Esophagus squamous epithelium (tissue), 5 donors: Measurements from ENCODE around the gene UPP2. TPM values are rescaled to one million over a fixed set of nuclear protein-coding genes. Genes with fewer than 3 reads are reported as not detected.

Experiments used
- DNase-seq: peaks from one replicate; lab custom pipeline; 2025; lab: John Stamatoyannopoulos, UW
- H3K27ac ChIP-seq, 4 donors: fragments of 200-600 bp; sonication (generic); one replicate each; pipeline ENCODE4 v1.5.1; 2016 to 2019; ENCODE audit warnings: mild to moderate bottlenecking in 1 of 4
- H3K27me3 ChIP-seq, 4 donors: fragments of 200-600 bp; sonication (generic); 1 replicate in 3 of 4; 2 replicates in 1 of 4; pipeline versions ENCODE4 v1.5.1 to v1.6.0; 2017 to 2021; ENCODE audit warnings: antibody characterized with exemption in 1 of 4
- H3K36me3 ChIP-seq, 3 donors: fragments of 200-600 bp; sonication (generic); one replicate each; pipeline ENCODE4 v1.5.1; 2016 to 2019
- H3K4me1 ChIP-seq, 3 donors: fragments of 200-600 bp; sonication (generic); one replicate each; pipeline ENCODE4 v1.5.1; 2017 to 2019
- H3K4me3 ChIP-seq, 4 donors: fragments of 200-600 bp; sonication (generic); 1 replicate in 3 of 4; 2 replicates in 1 of 4; pipeline ENCODE4 v1.5.1; 2016 to 2019; ENCODE audit warnings: mild to moderate bottlenecking in 2 of 4, moderate library complexity in 1 of 4
- H3K9me3 ChIP-seq, 3 donors: fragments of 200-600 bp; sonication (generic); one replicate each; pipeline ENCODE4 v1.5.1; 2016 to 2019
- CTCF ChIP-seq, 6 experiments: fragments of 450-650 bp in 4 of 6; fragments of 200-600 bp in 2 of 6; sonication (generic) in 2 of 6; IDR thresholded peaks; one replicate each; pipeline ENCODE4 v1.5.1; 2016 to 2019; ENCODE audit warnings: antibody characterized with exemption in 6 of 6, mild to moderate bottlenecking in 4 of 6, moderate library complexity in 4 of 6
- POLR2A ChIP-seq, 4 donors: fragments of 450-650 bp; IDR thresholded peaks; one replicate each; pipeline ENCODE4 v1.6.1; 2017; ENCODE audit warnings: antibody characterized with exemption in 4 of 4, mild to moderate bottlenecking in 4 of 4, moderate library complexity in 3 of 4
- WGBS, 2 donors: methylation state at CpG; one replicate each; pipeline ENCODE4 v1.1.5; 2018; 5-methylcytosine and 5-hydroxymethylcytosine counted together
- intact Hi-C: fragments of 100-400 bp; cut with DNase I; formaldehyde crosslinking; loops from one replicate; pipeline ENCODE4 v1.15.0; 2022
- total RNA-seq, 4 donors: library from RNA; depleted of rRNA; stranded (reverse); fragments of >200 nt; gene quantifications; one replicate each; pipeline ENCODE4 v1.1.0, GENCODE V29; 2016
- donor health status: DM: yes; HTN: yes; CAD: no.

Gene UPP2
- total RNA-seq, 4 donors from 2014 or later, result not detected

- TF ChIP-seq POLR2A (IDR thresholded peaks at IDR 0.05) (no peak), CTCF (IDR thresholded peaks at IDR 0.05) (no peak)
- no peak overlapping the region for H3K27ac ChIP-seq
- no peaks in the 10 kb centered on the region for H3K4me1 ChIP-seq
- intact Hi-C loops, result no loop called here
- H3K27me3 ChIP-seq, result no peaks in the 10 kb centered on the region
- 82 to 86% methylated on average over 2 of the region's 2 CpGs for WGBS, 2 donors
- H3K36me3 ChIP-seq, result no peaks in the 10 kb centered on the region
- DNase-seq, result no peak
- no peak overlapping the region for H3K4me3 ChIP-seq
- no peaks in the 10 kb centered on the region for H3K9me3 ChIP-seq
These were observed 29.3 kb downstream of the UPP2 start for GRCh38 chr2:158130832-158131473.

GRCh38 chr2:158131483-158131912, 29.8 kb downstream of the UPP2 start:
- intact Hi-C loops, result no loop called here
- Histone ChIP-seq H3K9me3 (no peaks in the 10 kb centered on the region), H3K27me3 (no peaks in the 10 kb centered on the region), H3K4me1 (no peaks in the 10 kb centered on the region), H3K36me3 (no peaks in the 10 kb centered on the region), H3K27ac (no peak overlapping the region), H3K4me3 (no peak overlapping the region)
- no peak for DNase-seq
- no peak for TF ChIP-seq POLR2A (IDR thresholded peaks at IDR 0.05)
- WGBS, 2 donors, result 33 to 62% methylated on average over 1 of the region's 1 CpG

GRCh38 chr2:158131919-158132566, 30.4 kb downstream of the UPP2 start:
- no peak for TF ChIP-seq POLR2A (IDR thresholded peaks at IDR 0.05)
- no peak for TF ChIP-seq CTCF (IDR thresholded peaks at IDR 0.05)
- WGBS, 2 donors, result 51 to 68% methylated on average over 6 to 7 of the region's 7 CpGs
- Histone ChIP-seq H3K9me3 (no peaks in the 10 kb centered on the region), H3K36me3 (no peaks in the 10 kb centered on the region), H3K4me1 (no peaks in the 10 kb centered on the region), H3K4me3 (no peak overlapping the region), H3K27ac (no peak overlapping the region), H3K27me3 (no peaks in the 10 kb centered on the region)
- intact Hi-C loops, result no loop called here
- DNase-seq, result no peak

GRCh38 chr2:158134055-158134454, 32.4 kb downstream of the UPP2 start:
- Histone ChIP-seq H3K4me3 (no peak overlapping the region), H3K36me3 (no peaks in the 10 kb centered on the region), H3K27me3 (no peaks in the 10 kb centered on the region), H3K9me3 (no peaks in the 10 kb centered on the region), H3K4me1 (no peaks in the 10 kb centered on the region), H3K27ac (no peak overlapping the region)
- intact Hi-C loops, result no loop called here
- no peak for DNase-seq
- WGBS, 2 donors, result 83 to 86% methylated on average over 4 of the region's 4 CpGs
- TF ChIP-seq POLR2A (IDR thresholded peaks at IDR 0.05), result no peak
- no peak for TF ChIP-seq CTCF (IDR thresholded peaks at IDR 0.05)

GRCh38 chr2:158134655-158135054, 33.0 kb downstream of the UPP2 start:
- TF ChIP-seq CTCF (IDR thresholded peaks at IDR 0.05), result no peak
- TF ChIP-seq POLR2A (IDR thresholded peaks at IDR 0.05), result no peak
- no peak for DNase-seq
- Histone ChIP-seq H3K9me3 (no peaks in the 10 kb centered on the region), H3K4me1 (no peaks in the 10 kb centered on the region), H3K4me3 (no peak overlapping the region), H3K36me3 (no peaks in the 10 kb centered on the region), H3K27me3 (no peaks in the 10 kb centered on the region), H3K27ac (no peak overlapping the region)
- WGBS, 2 donors, result 78 to 96% methylated on average over 4 to 6 of the region's 6 CpGs
- intact Hi-C loops, result no loop called here
